Lower leg skin (tissue), 3 donors: Measurements from ENCODE around the gene NT5M.

ENCODE experiments used
- POLR2A ChIP-seq, 2 donors: fragments of 450-650 bp; IDR thresholded peaks; one replicate each; pipeline ENCODE4 v1.6.1; 2016 to 2017; ENCODE audit warnings: antibody characterized with exemption in 2 of 2, mild to moderate bottlenecking in 1 of 2, moderate library complexity in 1 of 2
- TF ChIP-seq, protein P1 (sequence below), 3 donors: fragments of 450-650 bp; IDR thresholded peaks; one replicate each; pipeline ENCODE4 v1.5.1; 2016; ENCODE audit warnings: antibody characterized with exemption in 3 of 3, mild to moderate bottlenecking in 3 of 3, moderate library complexity in 2 of 3

DNA sequence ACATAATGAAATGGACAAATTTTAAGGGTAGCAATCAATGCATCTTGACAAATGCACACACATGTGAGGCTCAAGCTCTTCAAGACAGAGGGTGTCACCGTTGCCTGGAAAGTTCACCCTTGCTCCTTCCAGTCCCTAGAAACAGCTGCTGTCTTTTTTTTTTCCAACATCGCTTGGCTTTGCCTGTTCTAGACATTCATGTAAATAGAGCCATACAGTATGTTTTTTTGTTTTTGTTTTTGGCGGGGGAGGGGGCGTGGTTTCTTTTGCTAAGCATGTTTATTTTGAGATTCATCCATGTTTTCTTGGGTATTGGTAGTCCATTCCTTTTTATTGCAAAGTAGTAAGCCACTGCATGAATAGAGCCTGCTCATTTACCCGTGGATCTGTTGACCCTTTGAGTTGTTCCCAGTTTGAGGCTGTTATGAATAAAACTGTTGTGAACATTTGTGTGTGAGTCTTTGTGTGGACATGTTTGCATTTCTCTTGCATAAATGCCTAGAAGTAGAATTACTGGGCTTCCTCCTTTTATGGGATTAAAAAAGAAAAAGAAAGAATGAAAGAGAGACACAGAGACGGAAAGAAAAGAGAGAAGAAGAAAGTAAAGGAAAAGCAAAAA lies 78.4 kb downstream of the NT5M start:
- TF ChIP-seq, protein P1, sequence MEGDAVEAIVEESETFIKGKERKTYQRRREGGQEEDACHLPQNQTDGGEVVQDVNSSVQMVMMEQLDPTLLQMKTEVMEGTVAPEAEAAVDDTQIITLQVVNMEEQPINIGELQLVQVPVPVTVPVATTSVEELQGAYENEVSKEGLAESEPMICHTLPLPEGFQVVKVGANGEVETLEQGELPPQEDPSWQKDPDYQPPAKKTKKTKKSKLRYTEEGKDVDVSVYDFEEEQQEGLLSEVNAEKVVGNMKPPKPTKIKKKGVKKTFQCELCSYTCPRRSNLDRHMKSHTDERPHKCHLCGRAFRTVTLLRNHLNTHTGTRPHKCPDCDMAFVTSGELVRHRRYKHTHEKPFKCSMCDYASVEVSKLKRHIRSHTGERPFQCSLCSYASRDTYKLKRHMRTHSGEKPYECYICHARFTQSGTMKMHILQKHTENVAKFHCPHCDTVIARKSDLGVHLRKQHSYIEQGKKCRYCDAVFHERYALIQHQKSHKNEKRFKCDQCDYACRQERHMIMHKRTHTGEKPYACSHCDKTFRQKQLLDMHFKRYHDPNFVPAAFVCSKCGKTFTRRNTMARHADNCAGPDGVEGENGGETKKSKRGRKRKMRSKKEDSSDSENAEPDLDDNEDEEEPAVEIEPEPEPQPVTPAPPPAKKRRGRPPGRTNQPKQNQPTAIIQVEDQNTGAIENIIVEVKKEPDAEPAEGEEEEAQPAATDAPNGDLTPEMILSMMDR (IDR thresholded peaks at IDR 0.05) = no peak
- no peak for TF ChIP-seq POLR2A (IDR thresholded peaks at IDR 0.05)
